GM18909 (cell line): ENCODE data around the gene PSMG3.

ENCODE experiments used
- ATAC-seq: cut with Tn5 transposase; IDR thresholded peaks from one replicate; pipeline ENCODE4 v1.9.1; 2021; ENCODE audit warnings: mild to moderate bottlenecking; ENCODE audit not compliant: unreplicated experiment, poor library complexity

Gene PSMG3

GRCh38 chr7:1597066-1597760 is 27.4 kb upstream of the PSMG3 start:
- ATAC-seq = no peak

DNA sequence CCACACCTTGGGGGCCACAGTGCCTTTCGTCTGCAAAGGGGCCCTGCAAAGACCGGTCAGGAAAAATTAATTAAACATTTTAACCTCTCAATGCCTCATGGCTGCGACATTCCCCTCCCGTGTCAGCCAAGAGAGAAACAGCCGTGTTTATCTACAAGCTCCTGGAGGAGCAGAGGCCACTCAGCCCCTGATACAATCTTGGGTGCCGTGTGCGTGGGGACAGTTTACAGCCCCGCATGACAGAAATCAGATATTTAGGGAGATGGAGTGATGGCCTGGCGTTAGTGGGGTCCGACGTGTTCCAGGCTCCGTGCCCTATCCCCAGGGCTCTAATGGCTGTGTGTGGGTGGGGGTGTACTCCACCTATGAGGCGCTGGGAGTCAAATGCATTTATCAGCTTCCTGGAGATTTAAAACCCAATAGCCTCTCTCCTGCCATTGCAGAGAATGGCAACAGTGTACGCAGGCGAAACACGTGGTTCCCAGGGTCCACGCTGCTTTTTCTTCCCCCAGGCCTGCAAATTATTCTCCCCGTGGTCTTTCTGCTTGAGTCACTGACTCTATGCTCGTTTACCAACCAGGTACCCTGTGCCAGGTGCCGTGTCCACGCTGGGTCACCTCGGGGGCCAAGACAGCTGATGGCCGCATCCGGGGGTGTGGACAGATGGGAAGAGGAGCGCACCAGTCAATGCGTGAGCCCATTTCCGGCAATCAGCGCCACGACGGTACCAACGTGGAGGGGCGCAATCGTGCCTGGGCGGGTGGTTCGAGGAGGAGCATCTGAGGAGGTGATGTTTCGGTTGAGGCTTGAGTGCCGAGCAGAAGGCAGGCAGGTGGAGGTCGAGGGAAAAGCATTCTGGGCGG is 26.6 kb upstream of the PSMG3 start:
- ATAC-seq = no peak

GRCh38 chr7:1595636-1596035 is 25.8 kb upstream of the PSMG3 start:
- no peak for ATAC-seq

GRCh38 chr7:1595027-1595426 is 25.2 kb upstream of the PSMG3 start:
- ATAC-seq = no peak

- ATAC-seq = no peak
Observed at GRCh38 chr7:1593904-1594421, 24.1 kb upstream of the PSMG3 start.

DNA sequence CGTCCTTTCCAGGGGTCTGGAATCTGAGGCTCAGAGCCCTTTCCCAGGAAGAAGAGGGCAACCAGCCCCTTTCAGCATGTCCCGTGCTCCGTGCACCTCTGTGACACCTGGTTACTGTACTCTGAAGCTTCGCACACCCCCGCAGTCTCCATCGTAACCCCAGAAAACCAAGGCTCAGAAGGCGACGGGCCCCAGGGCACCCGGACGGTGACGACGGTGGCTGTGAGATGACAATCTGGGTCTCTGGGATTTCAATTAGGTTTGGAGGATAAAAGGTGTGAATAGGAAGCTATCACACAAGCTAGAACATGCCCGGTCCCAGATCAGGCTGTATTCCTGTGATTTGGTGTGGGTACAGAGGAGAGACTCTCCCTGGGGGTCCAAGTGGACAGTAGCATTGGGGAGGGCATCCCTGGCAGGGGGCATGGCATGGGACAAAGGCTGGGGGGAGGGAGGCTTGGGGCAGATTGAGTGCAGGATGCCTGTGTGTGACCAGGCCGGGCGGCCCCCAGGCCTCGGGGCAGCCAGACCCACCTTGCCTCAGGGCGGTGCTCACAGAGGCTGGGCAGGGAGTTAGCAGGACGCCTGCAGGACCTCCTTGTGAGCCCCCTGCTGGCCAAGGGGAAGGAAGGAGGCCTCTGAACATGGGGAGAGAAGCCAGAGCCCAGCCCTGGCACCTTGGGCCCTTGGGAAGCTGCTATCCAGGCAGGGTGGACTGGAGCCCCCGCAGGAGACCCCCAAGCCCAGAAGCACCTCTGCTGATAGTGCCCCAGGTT is 23.4 kb upstream of the PSMG3 start:
- ATAC-seq = no peak

DNA sequence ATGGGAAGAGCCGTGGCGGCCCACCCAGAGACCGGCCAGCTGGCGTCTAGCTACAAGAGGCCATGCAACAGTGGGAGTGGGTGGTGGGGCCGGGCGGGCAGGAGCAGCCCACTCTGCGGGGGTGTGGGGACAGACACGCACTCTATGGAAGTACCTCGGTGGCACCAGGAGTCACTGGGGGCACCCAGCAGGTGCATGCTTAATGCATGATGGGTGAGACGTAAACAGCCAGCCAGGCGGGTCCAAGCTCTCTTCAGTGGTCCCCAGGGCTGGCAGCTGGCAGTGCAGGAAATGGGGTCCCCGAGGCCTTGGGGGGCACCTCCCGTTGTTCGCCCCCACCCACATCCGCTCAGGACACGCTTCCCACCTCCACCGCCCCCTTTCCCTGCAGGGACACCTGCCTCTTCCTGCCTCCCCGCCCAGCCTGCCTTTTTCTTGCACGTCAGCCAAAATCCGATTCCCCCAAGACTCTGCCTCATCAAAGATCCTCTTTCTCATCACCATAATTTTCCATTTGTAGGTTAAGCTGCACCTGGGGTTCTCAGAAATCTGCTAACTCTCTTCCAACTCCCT is 22.6 kb upstream of the PSMG3 start:
- no peak for ATAC-seq

DNA sequence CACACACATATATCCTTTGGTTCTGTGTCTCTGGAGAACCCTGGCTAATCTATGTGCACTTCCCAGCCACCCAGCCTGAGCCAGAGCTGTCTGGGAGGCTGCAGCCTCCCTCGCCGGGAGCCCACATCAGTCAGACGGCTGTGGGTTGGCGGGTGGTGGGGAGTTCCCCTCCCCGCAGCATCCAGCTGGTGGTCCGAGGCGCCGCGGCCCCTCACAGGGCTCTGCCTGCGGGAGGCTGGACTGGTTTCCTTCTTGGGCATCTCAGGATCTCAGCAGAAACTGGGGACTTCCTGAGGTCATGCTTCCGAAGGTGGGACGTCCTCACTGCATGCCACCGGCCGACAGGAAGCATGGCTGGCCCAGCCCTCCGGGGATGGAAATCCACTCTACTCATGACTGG is 22.0 kb upstream of the PSMG3 start:
- no peak for ATAC-seq

DNA sequence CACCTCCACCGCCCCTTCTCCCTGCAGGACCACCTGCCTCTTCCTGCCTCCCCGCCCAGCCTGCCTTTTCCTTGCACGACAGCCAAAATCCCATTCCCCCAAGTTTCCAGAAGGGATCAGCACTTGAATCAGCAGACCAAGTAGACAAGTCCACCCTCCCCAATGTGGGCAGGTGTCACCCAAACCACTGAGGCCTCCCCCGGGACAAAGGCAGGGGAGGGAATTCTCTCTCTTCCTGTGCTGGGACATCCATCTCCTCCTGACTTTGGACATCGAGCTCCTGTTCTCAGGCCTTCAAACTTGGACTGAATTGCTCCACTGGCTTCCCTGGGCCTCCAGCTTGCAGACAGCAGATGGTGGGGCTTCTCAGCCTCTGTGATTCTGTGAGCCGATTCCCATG is 21.6 kb upstream of the PSMG3 start:
- ATAC-seq = no peak

- no peak for ATAC-seq
Observed at GRCh38 chr7:1590887-1591286, 21.1 kb upstream of the PSMG3 start.

- no peak for ATAC-seq
Observed at GRCh38 chr7:1590476-1590875, 20.6 kb upstream of the PSMG3 start.

- ATAC-seq = no peak
Observed at GRCh38 chr7:1588978-1589377, 19.1 kb upstream of the PSMG3 start.

DNA sequence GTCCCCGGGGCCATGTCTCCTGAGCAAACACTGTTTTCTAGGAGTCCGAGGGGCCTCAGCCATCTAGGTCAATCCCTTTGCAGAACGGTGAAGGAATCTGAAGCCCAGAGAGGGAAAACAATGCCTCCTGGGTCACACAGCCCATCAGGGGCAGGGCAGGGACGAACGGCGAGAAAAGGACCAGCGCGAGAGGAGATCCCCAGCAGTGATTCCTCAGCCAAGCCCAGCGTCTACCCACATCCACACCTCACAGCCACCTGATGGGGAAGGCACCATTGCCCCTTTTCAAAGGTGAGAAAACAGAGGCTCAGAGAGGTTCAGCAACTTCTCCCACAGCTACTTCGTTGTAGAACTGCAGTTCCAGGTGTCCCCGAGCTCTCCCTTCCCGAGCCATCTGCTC is 17.9 kb upstream of the PSMG3 start:
- ATAC-seq = no peak

DNA sequence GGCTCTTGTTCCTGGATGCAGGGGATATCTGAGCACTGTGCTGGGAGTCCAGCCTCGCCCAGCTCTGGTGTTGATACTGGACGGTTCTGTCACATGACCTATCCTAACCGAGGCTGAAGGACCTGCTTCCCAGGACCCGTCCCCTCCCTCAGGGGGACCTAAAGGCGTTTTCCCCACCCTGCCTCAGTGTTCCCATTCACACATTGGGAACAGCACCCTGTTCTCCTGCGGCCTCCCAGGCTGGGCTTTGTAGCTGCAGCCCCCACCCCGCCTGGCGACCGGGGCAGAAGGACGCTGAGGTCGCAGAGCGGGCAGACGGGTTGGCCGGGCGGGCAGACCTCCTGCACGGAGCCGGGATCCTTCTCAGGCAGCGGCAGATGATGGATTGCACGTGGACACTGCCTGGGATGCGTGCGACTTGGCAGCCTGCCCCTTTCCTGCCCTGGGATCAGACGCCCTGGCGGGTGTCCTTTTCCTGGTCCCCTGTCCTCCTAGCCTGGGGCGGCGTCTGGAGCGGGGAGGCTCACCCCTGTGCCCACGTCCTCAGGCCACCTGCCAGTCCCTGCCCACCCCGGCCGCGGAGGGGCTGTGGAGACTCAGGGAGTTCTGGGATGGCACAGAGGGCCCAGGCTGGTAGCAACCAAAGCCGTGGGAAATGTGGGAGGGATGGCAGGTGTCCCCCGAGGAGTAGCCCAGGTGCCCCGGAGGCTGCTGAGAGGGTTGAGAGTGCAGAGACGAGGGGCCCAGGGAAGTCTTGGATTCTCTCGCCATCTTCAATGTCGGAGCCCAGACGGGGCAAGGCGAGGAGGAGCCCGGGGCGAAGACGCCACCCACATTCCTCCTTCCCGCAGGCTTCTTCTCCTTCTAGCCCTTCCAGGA is 17.2 kb upstream of the PSMG3 start:
- no peak for ATAC-seq

DNA sequence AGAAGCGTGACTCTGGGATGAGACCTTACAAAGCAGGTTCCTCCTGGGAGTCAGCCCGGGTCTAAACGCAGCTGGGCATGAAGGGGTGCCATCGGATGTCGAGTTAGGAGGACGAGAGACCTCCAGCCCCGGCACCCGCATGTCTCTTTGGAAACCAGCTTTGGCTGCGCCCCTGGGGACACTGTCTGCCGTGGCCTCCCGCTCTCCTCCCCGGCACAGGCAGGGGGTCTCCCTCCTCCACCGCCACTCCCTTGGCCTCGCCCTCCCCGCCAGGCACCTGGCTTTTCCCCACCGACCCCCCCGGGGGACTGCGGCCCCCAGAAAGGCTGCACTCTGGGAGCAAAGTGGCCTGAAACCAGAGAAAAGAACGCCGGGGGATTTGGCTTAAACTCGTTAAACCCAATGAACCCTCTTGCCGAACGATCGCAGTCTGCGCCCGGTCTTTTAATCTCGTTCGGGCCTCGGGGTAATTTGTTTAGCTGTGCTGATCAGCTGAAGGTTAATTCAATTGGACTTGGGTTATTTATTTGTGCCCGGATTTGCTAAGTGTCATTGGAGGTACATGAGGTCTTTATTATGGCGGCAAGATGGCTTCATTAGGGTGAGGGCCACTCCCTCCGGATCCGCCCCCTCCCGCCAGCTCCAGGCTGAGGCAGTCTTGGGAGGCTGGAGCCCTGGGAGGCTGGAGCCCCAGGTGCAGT is 16.4 kb upstream of the PSMG3 start:
- ATAC-seq = no peak

DNA sequence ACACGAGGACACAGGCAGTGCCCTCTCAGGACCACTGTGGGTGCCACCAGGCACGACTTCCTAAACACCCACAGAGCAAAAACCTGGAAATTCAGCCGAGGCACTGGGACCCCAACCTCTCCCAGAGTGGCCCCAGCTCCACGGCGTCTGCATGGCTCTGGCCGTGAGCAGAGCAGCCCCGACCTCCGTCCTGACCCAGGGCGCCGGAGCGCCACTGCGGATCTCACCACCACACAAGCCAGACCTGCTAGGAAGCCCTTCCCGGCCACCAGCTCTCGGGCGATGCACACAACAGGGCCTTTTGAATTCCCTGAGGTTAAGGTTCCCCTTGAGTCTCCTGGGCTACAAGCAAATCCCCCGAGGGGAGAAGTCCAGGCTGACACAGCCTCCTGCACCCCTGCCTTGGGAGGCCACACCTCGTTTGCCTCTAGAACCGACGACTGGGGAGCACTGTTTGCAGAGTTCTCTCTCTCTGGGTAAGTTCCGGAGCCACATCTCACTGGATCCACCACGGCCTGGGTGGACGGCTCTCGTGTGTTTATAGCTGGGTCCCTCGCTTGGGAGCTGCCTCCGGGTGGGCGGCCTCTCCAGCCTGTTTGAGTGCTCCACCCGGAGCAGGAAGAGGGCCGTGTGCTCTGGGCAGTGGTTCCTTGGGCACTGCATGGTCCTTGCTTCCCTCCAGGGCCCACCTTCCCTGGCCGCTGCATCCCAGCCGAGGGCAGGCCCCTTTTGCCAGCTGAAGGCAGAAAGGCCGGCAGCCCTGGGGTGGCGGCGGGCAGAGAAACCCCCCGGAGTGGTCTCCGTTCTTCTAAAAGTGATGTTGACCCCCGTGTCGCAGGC is 15.5 kb upstream of the PSMG3 start:
- ATAC-seq = no peak

DNA sequence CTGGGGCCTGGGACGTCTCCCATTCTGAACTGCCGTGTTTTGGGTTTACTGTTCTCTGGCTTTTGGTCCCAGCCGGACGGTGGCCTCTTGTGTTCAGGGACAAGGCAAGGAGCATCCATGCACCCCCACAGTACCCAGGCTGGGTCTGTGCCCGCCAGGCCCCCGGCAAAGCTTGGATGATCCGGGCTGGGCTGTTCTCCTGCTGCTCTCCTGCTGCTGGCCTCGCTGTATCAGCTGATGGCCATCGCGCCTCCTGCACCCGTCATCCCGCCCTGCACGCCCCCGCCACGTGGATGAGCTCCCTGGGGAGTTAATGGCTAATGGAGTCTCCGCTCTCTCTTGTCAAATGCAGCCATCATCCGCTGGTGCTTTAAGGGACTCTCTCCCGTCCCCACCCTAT is 14.9 kb upstream of the PSMG3 start:
- no peak for ATAC-seq
